Retinal pigment epithelial cell (primary cell): ENCODE measurements around the gene PSMD5.

Experiments used
- DNase-seq: peaks from one replicate; pipeline ENCODE4 v3.0.0-alpha.2; 2010; ENCODE audit warnings: low read depth
- H3K4me3 ChIP-seq: 2 replicates; pipeline ENCODE4 v1.5.1; 2011; ENCODE audit warnings: mild to moderate bottlenecking, low read length, control low read depth, moderate library complexity
- CTCF ChIP-seq: conservative IDR thresholded peaks from 2 replicates; pipeline ENCODE4 v1.5.1; 2011; ENCODE audit warnings: low read depth, low read length, control low read depth, inconsistent platforms

The PSMD5 gene

GRCh38 chr9:120878188-120879130, 35.7 kb upstream of the PSMD5 start:
- DNase-seq, result no peak
- no peak overlapping the region for H3K4me3 ChIP-seq
- no peak for TF ChIP-seq CTCF

- TF ChIP-seq CTCF, result no peak
- no peak for DNase-seq
Observed at GRCh38 chr9:120877276-120878034, 34.7 kb upstream of the PSMD5 start.

GRCh38 chr9:120876842-120877240, 34.1 kb upstream of the PSMD5 start, which contains the start of gene PHF19:
Gene PHF19, minus strand, starts transcription at chr9:120877188. Its CDS starts 2,447 bp downstream, at chr9:120874741.
- H3K4me3 ChIP-seq, result peak within 1 kb of the TSS; percentile 73
- TF ChIP-seq CTCF, result no peak
- no peak for DNase-seq

More at GRCh38 chr9:120877276-120878034, 34.7 kb upstream of the PSMD5 start:
- H3K4me3 ChIP-seq, result peak overlapping the region; percentile 73

GRCh38 chr9:120875954-120876841, 33.5 kb upstream of the PSMD5 start:
- DNase-seq, result no peak
- H3K4me3 ChIP-seq, result peak overlapping the region; percentile 73
- peak; percentile 20 for TF ChIP-seq CTCF

GRCh38 chr9:120875643-120875953, 32.9 kb upstream of the PSMD5 start:
- peak overlapping the region; percentile 73 for H3K4me3 ChIP-seq
- no peak for DNase-seq
- no peak for TF ChIP-seq CTCF

- TF ChIP-seq CTCF, result no peak
- peak overlapping the region; percentile 73 for H3K4me3 ChIP-seq
- DNase-seq, result no peak
Observed at GRCh38 chr9:120875195-120875565, 32.5 kb upstream of the PSMD5 start.
